GM12891 (cell line): Measurements from ENCODE around the gene ANKRD61.

Experiments used
- PAX5 ChIP-seq: IDR thresholded peaks from 2 replicates; pipeline ENCODE4 v1.6.1; 2011; ENCODE audit warnings: low read length, moderate library complexity, mild to moderate bottlenecking; ENCODE audit not compliant: insufficient read depth, severe bottlenecking
- POLR2A ChIP-seq: IDR thresholded peaks from 2 replicates; pipeline ENCODE4 v1.6.1; 2011; ENCODE audit warnings: low read depth, low read length, control low read depth
- POLR2AphosphoS5 ChIP-seq: IDR thresholded peaks from 2 replicates; pipeline ENCODE4 v1.6.1; 2011; ENCODE audit warnings: low read depth, low read length, control low read depth
- POU2F2 ChIP-seq: IDR thresholded peaks from 2 replicates; pipeline ENCODE4 v1.6.1; 2011; ENCODE audit warnings: low read depth, mild to moderate bottlenecking, control low read depth, low read length, moderate library complexity
- SPI1 ChIP-seq: IDR thresholded peaks from 2 replicates; pipeline ENCODE4 v1.6.1; 2011; ENCODE audit warnings: low read depth, low read length, control low read depth
- TAF1 ChIP-seq: IDR thresholded peaks from 2 replicates; pipeline ENCODE4 v1.6.1; 2011; ENCODE audit warnings: low read depth, low read length, control low read depth

GRCh38 chr7:6015917-6016652 is 15.1 kb upstream of the ANKRD61 start:
- TF ChIP-seq POLR2A (no peak), POLR2AphosphoS5 (no peak), TAF1 (no peak), PAX5 (no peak), SPI1 (no peak), POU2F2 (no peak)
